CD1c-positive myeloid dendritic cell (primary cell): ENCODE measurements around the gene FKBP1A.
"Not testable (repeated sequence)": the region's sequence is repeated elsewhere in the genome, so short reads cannot be mapped to it uniquely, and the experiment has no call there.

Experiments
- DNase-seq: peaks from one replicate; pipeline ENCODE4 v3.0.0-alpha.2; 2016; ENCODE audit errors: extremely low spot score

Gene FKBP1A

DNA sequence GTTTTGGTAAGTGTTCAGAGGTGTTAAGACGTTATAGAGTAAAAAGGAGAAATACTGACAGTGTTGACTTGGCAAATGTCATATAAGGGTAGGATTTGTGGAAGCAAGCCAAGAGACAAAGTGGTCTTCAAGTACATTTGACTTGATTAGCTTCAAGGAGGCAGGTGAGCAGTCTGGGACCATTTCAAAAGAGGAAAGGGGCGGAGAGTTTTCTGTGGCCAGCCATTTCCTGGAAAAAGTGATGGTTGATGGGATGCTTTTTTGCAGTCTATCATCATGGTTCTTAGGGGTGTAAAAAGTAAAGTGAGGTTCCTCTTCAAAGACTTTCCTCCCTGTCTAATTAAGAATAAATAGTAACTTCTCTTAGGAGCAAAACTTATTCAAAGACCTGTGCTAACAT, 28.7 kb downstream of the FKBP1A start:
- DNase-seq: no peak

DNA sequence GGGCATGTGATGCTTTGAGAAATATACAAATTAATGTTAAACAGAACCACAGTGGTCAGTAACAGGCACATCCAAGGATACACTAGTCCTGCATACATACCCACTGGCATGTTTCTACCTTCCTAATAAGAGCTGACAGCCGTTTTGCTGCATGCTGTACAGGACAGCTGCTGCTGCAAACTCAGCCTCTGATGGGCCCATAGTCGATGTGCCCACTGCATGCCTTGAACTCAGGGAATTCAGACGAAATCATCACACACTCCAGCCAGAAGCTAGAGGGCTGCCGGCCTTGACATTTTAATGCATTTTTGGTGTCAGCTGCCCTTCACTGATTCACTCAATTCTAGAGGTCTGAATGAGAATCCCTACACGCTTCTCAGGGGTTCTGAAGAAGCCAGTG, 29.3 kb downstream of the FKBP1A start:
- DNase-seq: no peak

DNA sequence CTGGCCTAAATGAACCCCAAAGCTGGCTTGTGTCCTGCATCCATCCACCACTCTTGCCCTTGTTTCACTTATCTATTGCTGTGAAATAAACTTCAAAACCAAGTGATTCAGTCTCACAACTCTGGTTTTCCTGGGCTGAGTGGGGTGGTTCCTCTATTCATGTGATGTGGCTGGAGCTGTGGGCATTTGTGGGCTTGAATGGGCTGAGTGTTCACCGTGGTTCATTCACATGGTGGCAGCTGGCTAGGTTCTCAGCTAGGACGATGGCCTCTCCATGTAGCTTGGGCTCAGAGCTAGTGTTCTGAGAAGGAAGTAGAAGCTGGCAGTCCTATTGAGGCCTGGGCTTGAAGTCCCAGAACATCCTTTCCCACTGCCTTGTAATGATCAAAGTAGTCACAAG, 30.4 kb downstream of the FKBP1A start:
- peak; percentile 27 for DNase-seq

DNA sequence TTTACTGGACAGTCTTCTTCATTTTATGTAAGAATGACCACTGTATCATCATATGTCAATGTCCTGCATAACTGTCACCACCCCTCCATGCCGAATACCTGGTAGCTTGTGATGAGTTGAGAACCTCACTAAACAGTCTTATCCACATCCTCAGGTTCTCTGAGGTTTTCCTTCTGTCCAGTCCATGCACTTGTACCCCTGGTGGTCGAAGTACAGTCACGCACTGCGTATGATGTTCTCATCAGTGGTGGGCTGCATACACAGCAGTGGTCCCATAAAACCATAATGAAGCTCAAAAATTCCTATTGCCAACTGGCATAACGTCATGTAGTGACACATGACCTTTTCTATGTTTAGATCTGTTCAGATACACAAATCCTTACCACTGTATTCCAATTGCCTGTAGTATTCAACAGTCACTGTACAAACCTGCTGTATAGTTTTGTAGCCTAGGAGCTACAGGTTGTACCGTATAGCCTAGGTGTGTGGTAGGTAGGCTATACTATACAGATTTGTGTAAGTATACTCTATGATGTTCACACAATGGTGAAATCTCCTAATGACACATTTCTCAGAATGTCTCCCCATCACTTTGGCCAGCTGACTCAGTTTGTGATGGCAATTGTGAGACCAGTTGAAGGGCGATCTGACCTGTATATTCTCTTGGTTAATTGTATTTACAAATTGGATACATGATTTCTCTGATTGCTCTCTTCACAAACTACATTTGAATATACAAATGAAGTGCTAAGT, 32.6 kb downstream of the FKBP1A start:
- DNase-seq: no peak

DNA sequence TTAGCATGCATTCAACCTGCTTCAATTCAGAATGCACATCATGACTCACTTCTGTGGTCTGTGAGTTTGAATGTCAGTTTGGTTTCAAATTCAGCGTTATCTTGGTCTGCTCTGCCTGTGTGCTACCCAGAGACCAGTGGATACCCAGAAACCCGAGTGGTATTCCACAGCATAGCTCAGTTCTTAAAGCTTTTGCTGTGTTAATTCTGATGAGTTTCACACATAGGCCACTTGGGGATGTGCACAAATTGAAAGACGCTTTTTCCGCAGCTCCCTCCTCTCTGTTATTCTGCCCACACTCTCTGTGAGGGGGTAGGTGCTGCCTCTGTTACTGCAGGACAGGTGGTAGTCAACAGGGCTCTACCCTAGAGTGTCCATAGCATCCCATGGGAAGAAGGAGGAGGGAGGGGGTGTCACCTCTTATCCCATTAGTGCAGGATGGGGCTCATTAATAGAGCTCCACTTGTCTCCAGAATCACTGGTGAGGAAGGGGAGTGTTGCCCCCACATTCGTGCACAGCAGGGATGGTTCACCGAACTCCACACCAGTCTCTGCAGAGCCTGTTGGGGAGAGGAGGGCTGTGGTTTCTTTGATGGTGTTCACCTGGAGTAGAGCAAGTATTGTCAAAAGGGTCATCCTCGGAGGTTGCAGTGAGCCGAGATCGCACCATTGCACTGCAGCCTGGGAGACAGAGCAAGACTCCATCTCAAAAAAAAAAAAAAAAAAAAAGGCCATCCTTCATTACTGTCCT, 34.8 kb downstream of the FKBP1A start:
- DNase-seq: no peak

DNA sequence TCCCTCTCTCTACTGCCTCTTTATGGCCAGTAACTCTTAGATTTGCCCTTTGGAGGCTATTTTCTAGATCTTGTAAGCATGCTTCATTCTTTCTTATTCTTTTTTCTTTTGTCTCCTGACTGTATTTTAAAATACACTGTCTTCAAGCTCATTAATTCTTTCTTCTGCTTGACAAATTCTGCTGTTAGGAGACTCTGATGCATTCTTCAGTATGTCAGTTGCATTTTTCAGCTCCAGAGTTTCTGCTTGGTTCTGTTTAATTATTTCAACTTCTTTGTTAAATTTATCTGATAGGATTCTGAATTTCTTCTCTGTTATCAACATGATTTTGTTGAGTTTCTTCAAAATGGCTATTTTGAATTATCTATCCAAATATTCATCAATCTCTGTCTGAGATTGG, 38.9 kb downstream of the FKBP1A start:
- DNase-seq: no peak

DNA sequence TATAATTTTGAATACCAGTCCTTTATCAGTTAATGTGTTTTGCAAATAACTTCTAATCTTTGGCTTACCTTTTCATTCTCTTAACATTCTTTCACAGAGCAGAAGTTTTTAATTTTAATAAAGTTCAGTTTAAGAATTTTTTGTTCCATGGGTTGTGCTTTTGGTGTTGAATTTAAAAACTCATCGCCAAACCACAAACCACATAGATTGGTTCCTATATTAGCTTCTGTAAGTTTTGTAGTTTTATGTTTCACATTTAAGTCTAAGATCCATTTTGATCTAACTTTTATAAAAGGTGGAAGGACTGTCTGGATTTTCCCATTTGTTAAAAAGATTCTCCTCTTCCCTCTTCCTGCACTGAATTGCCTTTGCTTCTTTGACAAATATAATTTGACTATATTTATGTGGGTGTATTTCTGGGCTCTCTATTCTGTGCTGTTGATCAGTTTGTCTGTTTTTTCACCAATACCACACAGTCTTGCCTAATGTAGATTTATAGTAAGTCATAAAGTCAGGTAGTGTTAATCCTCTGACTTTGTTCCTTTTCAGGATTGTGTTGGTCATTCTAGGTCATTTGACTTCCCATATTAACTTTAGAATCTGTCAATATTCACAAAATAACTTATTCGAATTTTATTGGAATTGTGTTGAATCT, 46.4 kb downstream of the FKBP1A start:
- DNase-seq: no peak

DNA sequence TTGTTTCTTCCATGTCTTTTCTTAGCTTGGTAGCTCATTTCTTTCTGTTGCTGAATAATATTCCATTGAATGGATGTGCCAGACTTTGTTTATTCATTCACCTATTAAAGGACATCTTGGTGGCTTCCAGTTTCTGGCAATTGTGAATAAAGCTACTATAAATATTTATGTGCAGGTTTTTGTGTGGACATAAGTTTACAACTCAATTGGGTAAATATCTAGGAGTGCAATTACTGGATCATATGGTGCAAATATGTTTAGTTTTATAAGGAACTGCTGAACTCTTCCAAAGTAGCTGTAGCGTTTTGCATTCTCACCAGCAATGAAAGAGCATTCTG, 47.1 kb downstream of the FKBP1A start:
- DNase-seq: no peak

DNA sequence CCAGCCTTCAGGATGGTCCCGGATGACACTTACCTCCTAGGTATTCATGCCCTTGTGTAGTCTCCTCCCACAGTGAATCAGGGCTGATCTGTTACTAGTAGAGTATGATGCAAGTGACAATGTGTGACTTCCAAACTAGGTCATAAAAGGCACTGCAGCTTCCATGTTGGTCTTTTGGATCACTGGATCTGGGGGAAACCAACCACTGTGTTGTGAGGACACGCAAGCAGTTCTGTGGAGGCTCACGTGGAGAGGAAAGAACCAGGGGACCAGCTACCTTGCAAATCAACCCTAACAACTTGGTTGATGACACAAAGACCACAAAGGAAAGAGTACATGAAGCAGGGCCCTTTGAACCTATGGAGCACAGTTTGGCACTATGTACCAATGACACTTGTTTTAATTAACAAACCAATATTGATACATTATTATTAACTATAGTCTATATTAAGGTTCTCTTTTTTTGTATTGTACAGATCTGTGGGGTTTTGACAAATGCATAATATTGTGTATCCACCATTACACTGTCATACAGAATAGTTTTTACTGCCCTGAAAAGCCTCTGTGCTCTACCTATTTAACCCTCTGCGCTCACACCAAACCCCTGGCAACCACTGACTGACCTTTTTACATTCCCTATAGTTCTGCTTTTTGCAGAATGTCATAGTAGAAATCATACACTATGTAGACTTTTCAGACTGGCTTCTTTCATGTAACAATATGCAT, 47.7 kb downstream of the FKBP1A start:
- no peak for DNase-seq

DNA sequence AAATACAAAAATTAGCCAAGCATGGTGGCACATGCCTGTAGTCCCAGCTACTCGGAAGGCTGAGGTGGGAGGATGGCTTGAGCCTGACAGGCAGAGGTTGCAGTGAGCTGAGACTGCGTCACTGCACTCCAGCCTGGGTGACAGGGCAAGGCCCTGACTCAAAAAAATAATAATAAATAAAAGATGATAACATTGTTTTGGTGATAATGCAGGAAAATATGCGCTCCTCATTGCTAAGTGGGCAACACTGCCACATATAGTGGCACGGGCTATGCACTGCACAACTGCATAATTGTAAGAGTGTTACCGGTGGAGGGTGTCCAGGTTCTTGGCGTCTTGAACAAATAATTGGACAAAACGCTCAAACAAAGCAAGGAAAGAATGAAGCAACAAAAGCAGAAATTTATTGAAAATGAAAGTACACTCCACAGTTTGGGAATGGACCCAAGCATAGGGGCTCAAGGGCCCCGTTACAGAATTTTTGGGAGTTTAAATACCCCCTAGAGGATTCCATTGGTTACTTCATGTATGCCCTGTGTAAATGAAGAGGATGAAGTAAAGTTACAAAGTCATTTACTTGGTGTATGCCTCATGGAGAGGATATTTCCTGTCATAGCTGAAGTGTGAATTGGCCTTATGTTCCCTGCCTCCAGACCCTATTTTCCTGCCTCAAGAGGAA, 49.3 kb downstream of the FKBP1A start:
- DNase-seq: not testable (repeated sequence)

DNA sequence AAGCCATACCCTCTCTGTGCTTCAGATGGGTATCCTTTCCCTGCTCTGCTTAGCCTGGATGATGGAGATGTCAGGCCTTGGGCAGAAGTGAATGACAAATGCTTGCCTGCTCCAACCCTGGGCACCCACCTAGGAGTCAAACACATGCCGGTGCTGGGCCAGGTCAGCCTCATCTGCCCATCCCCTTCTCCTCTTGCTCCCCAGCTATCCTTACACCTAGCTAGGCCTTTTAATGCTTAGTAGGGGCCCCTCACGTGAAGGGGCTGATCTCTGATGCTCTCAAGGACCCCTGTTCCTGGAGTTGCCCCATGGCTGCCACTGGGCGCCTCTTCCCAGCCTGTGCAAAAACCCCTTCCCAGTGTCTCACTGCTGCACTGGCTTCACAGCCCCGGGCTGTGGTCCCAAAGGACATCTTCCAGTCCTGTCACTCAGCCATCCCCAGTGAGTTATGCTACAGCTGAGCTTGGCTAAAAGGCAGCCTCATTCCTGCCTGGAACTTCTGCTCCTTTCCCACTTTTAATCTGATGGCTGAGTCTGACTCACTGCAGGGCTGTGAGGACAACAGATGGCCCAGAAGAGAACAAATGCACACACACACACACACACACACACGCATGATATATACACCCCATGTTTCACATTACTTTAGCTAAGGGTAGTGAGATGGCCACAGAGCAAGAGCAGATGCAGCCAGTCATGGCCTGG, 51.1 kb downstream of the FKBP1A start:
- DNase-seq: no peak

DNA sequence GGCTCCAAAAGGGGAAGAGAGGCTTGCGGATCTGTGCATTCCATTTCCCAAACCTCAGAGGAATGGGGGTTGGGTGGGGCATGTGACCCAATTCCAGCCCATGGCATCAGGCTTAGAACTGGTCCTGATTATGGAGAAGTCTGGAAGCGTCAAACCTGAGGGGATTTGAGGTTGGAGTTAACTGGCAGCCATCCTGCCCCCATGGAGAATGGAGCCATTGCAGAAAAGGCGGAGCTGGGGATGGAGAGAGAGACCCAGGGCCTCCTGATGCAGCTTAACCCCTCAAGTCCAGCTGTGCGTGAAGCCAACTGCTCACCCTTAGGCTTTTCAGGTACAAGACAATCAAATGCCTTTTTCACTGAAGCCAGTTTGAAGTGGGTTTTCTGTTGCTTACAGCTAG, 54.1 kb downstream of the FKBP1A start:
- no peak for DNase-seq

DNA sequence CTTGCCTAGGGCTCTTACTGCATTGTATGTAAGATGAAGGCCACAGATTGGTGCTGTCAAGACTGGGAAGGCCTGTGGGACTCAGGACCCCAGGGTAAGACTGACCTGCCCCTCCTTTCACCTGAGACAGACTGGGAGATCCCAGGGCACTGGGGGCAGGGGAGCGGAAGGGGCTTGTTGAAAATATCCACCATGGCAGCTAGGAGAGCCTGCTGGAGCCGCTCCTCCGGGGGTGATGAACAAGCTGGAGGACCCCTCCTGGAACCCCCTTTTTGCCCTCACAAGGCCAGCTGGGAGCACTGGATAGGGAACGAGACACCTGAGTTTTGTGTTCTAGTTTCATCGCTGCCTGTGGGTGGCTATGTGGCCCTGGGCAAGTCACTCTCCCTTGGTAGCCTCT, 54.8 kb downstream of the FKBP1A start:
- DNase-seq: no peak

DNA sequence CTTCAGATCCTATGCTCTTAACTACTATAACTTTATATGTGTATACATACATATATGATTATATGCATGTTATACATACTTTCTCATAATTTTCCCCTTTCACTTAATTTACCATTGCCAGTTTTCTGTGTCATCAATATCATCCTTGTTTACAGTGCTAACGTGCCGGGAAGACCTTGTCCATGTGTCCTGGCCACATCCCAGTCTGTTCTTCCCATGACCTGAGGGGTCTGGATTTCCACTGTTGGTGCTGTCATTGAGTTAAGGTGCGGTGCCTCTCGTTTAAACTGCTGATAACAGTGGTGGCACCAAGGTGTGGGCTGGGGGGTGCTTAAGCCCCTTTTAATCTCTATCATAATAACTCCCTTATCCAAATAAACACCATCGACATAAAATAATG, 55.4 kb downstream of the FKBP1A start:
- DNase-seq: no peak

DNA sequence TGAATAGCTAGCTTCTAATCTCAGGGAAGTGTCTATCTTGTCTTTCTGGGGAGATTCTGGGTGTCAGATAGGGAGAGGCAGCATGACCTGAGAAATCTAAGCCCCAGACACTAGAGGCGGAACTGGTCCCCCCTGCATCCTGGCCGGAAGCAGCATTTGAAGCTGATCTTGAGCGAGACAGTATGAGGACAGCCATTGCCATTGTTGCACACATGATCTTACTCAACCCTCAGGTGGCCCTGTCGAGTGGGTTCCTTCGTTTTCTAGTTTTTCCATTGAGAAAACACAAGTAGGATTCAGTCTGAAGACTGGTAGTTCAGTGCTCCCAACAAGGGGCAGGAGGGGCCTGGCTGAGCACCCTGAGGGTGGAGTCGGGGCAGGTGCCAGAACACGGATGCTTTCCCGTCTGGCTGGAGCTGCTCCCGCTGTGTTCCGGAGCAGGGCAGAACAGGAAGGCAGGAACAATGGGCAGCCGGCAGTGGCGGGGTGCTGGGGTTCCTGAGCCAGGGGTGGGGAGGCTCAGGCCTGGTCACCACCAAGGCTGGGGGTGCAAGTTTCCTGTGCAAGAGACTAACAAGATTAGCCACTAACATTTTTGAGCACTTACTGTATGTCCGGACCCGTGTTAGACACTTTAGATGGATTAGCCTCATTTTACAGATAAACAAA, 56.0 kb downstream of the FKBP1A start:
- no peak for DNase-seq

DNA sequence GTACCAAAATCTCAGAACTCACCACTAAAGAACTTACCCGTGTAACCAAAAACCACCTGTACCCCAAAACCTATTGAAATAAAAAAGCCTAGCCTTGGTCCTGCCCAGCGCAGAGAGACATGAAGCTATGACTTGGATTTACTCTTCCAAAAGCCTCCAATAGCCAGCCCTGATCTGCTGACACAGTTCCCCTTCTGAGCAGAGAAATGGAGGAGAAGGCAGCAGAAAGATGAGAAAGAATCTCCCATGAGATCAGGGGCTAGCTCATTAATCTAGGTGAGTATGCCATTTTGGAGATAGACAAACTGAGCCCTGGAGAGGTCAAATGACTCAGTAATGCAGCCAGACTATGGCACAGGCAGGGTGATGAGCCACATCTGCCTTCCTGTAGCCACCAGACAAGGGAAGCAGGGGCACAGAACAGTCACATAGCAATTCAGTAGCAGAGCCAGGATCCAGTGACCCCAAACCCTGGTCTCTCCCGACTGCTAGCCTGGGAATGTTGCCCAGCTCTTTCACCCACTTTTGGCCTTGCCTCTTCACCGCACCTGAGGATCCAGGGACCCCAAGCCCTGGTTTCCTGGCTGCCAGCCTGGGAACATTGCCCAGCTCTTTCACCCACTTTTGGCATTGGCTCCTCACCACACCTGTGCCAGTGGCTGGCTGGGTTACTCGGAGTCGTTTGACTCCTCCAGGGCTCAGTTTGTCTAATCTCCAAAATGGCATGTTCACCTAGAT, 56.7 kb downstream of the FKBP1A start:
- DNase-seq: no peak

DNA sequence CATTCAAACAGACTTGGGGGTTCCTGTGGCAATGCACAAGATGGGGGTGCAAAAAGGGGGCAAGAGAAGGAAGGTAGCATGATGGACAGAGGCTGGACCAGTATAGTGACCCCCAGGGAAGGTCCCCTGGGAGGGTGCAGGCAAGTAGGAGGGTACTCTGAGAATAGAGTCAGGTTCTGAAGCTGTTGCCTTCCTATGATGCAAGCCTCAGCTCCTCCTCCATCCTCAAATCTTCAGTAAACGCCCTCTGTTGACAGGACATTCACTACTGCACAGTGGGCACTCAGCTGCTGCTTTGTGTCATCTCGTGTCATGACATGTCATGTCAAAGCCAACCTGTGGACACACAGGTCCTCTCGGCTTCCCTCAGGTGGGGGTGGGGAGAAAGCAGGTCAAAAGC, 58.1 kb downstream of the FKBP1A start:
- DNase-seq: no peak

DNA sequence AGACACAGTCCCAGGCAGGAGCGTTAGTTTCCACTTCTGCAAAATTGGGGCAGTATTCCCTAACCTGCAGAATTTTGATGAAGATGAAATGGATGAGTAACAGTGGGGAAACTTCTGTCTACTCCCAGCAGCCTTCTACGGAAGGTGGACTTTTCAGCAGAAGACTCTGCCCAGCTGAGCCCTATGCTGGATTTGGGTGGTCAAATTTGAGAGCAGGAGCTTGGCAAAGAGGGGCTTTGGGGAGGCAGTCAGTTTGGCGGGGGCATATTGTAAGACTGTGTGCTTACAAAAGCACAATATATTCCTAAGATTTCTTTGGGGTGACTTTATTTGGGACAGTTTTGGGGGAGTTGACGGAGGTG, 58.5 kb downstream of the FKBP1A start:
- DNase-seq: no peak

DNA sequence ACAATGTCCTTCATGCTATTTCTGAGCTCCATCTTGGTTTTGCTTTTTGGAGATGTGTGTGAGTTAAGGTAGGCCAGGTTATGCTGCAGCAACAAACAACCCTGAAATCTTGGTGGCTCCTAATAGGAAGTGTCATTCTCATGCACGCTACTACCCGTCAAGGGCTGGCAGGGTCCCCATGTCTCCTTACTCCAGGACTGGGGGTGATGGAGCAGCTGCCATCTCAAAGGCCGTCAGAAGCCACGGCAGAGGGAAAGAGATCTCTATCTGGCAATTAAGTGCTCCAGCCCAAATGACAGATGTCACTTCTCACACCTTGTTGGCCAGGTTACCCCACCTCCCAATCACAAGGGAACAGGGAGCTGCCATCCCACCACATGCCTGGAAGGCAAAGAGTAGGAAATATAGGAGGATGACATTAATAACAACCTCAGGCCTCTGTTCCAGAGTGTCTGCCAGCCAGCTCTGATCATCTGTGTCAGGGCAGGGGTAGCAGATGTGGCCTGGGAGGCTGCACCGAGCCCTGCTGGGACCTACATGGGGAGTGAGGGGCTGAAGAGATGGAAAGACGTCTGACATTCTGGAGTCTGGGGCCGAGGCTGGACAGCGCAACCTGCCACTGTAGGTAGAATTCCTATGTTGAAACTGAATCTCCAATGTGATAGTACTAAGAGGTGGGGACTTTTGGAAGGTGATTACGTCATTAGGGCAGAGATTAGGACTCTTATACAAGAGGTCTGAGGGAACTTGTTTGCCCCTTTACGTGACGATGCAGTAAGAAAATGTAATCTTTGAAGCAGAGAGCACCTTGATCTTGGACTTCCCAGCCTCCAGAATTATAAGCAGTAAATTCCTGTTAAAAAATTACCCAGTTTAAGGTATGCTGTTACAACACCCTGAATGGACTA, 59.1 kb downstream of the FKBP1A start:
- DNase-seq: no peak
